SU-DHL-6 (cell line): ENCODE measurements around the gene RASGRF2.

Experiments used
- H2AFZ ChIP-seq: fragments of 200-600 bp; sonication (generic); 2 replicates; pipeline ENCODE4 v1.6.1; 2014; ENCODE audit warnings: low read depth, mild to moderate bottlenecking, moderate library complexity, mixed read lengths, antibody characterized with exemption, low read length; ENCODE audit not compliant: severe bottlenecking
- H3F3A ChIP-seq: fragments of 200-600 bp; shearing (Covaris generic); 2 replicates; pipeline ENCODE4 v1.6.0; 2016; ENCODE audit warnings: antibody characterized with exemption, mild to moderate bottlenecking; ENCODE audit not compliant: insufficient read depth
- H3K27ac ChIP-seq: fragments of 200-600 bp; sonication (generic); 2 replicates; pipeline ENCODE4 v1.5.1; 2016; ENCODE audit warnings: low read depth, mild to moderate bottlenecking, low read length, moderate library complexity, mixed read lengths
- H3K27me3 ChIP-seq: fragments of 200-600 bp; sonication (generic), shearing (Covaris generic); 2 replicates; pipeline ENCODE4 v1.6.0; 2014; ENCODE audit warnings: mild to moderate bottlenecking, low read length
- H3K36me3 ChIP-seq: fragments of 200-600 bp; sonication (generic); 2 replicates; pipeline ENCODE4 v1.6.1; 2014; ENCODE audit warnings: mild to moderate bottlenecking, low read length, mixed read lengths
- H3K4me2 ChIP-seq: fragments of 300-600, 200-600 bp; shearing (Covaris generic), sonication (generic); 2 replicates; pipeline ENCODE4 v1.6.0; 2014; ENCODE audit warnings: low read length, low read depth, mild to moderate bottlenecking; ENCODE audit not compliant: poor library complexity, severe bottlenecking
- H3K4me3 ChIP-seq: fragments of 200-600 bp; sonication (generic); 2 replicates; pipeline ENCODE4 v1.5.1; 2014; ENCODE audit warnings: antibody characterized with exemption, low read length, mild to moderate bottlenecking, mixed read lengths; ENCODE audit not compliant: insufficient read depth, poor library complexity, severe bottlenecking
- H3K79me2 ChIP-seq: fragments of 200-600 bp; sonication (generic); 2 replicates; pipeline ENCODE4 v1.6.1; 2014; ENCODE audit warnings: mild to moderate bottlenecking, low read length, moderate library complexity; ENCODE audit not compliant: insufficient read depth
- H3K9ac ChIP-seq: fragments of 200-600 bp; sonication (generic); 2 replicates; pipeline ENCODE4 v1.7.0; 2014; ENCODE audit warnings: mild to moderate bottlenecking, low read length
- H3K9me2 ChIP-seq: fragments of 200-600 bp; sonication (generic); replicated peaks from 2 replicates; pipeline ENCODE4 v1.6.1; 2014; ENCODE audit warnings: low read length; ENCODE audit not compliant: insufficient read depth
- H3K9me3 ChIP-seq: fragments of 200-600 bp; sonication (generic); 2 replicates; pipeline ENCODE4 v1.6.1; 2014; ENCODE audit warnings: low read length, mixed read lengths; ENCODE audit not compliant: insufficient read depth
- H4K20me1 ChIP-seq: fragments of 200-600 bp; sonication (generic); 2 replicates; pipeline ENCODE4 v1.6.1; 2014; ENCODE audit warnings: low read depth, mild to moderate bottlenecking, antibody characterized with exemption, low read length, moderate library complexity, mixed read lengths
- CTCF ChIP-seq: fragments of 200-600 bp; sonication (generic); IDR thresholded peaks from one replicate; pipeline ENCODE4 v1.5.1; 2017; ENCODE audit warnings: antibody characterized with exemption, mild to moderate bottlenecking, low read length, moderate library complexity; ENCODE audit not compliant: insufficient read depth, poor library complexity, severe bottlenecking
- EZH2phosphoT487 ChIP-seq: fragments of 200-600 bp; sonication (generic), shearing (Covaris generic); conservative IDR thresholded peaks from 2 replicates; pipeline ENCODE4 v1.6.1; 2018; ENCODE audit warnings: mild to moderate bottlenecking, antibody characterized with exemption, low read length, moderate library complexity, mixed read lengths

RASGRF2 gene

GRCh38 chr5:80937584-80938356 lies 22.4 kb upstream of the RASGRF2 start:
- H3K9me3 ChIP-seq = no peaks in the 10 kb centered on the region
- no peaks in the 10 kb centered on the region for H3K36me3 ChIP-seq
- no peaks in the 10 kb centered on the region for H3K9me2 ChIP-seq
- no peaks in the 10 kb centered on the region for H3F3A ChIP-seq
- no peaks in the 10 kb centered on the region for H3K27me3 ChIP-seq
- no peaks in the 10 kb centered on the region for H3K79me2 ChIP-seq
- no peak overlapping the region for H3K27ac ChIP-seq
- TF ChIP-seq CTCF (no peak), EZH2phosphoT487 (no peak)
- no peak overlapping the region for H3K9ac ChIP-seq
- no peak overlapping the region for H3K4me2 ChIP-seq
- no peaks in the 10 kb centered on the region for H4K20me1 ChIP-seq
- no peak overlapping the region for H3K4me3 ChIP-seq
- H2AFZ ChIP-seq = no peak overlapping the region

GRCh38 chr5:80941496-80941895 lies 18.7 kb upstream of the RASGRF2 start:
- Histone ChIP-seq H3K4me3 (no peak overlapping the region), H3K27ac (no peak overlapping the region), H3K27me3 (no peaks in the 10 kb centered on the region), H3F3A (no peaks in the 10 kb centered on the region), H3K9me3 (no peaks in the 10 kb centered on the region), H2AFZ (no peak overlapping the region), H3K9ac (no peak overlapping the region), H3K9me2 (no peaks in the 10 kb centered on the region), H3K36me3 (no peaks in the 10 kb centered on the region), H4K20me1 (no peaks in the 10 kb centered on the region), H3K4me2 (no peak overlapping the region), H3K79me2 (no peaks in the 10 kb centered on the region)
- no peak for TF ChIP-seq EZH2phosphoT487
- no peak for TF ChIP-seq CTCF

GRCh38 chr5:80951366-80951765 lies 8.8 kb upstream of the RASGRF2 start:
- H3K79me2 ChIP-seq = no peaks in the 10 kb centered on the region
- H3K9me2 ChIP-seq = no peaks in the 10 kb centered on the region
- H3K27ac ChIP-seq = no peak overlapping the region
- H3K36me3 ChIP-seq = no peaks in the 10 kb centered on the region
- no peak overlapping the region for H3K9ac ChIP-seq
- H3K4me3 ChIP-seq = no peak overlapping the region
- TF ChIP-seq CTCF (no peak), EZH2phosphoT487 (no peak)
- H3K4me2 ChIP-seq = no peak overlapping the region
- no peaks in the 10 kb centered on the region for H3K27me3 ChIP-seq
- no peaks in the 10 kb centered on the region for H3K9me3 ChIP-seq
- no peaks in the 10 kb centered on the region for H3F3A ChIP-seq
- no peaks in the 10 kb centered on the region for H4K20me1 ChIP-seq
- H2AFZ ChIP-seq = no peak overlapping the region
